Fibroblast of villous mesenchyme (primary cell): ENCODE data around the gene SCN9A. TPM values are rescaled to one million over a fixed set of nuclear protein-coding genes. Genes with fewer than 3 reads are reported as not detected.

ENCODE experiments used
- DNase-seq: peaks from one replicate; pipeline ENCODE4 v3.0.0-alpha.2; 2010; ENCODE audit warnings: low read depth
- H3K4me3 ChIP-seq: 2 replicates; pipeline ENCODE4 v1.5.1; 2011; ENCODE audit warnings: low read depth, mild to moderate bottlenecking, low read length
- total RNA-seq: library from RNA; depleted of rRNA; stranded (reverse); fragments of >200 nt; gene quantifications from 2 replicates; pipeline ENCODE4 v1.2.3, GENCODE V29; 2012
- TF ChIP-seq, protein P1 (sequence below): IDR thresholded peaks from 2 replicates; pipeline ENCODE4 v1.5.1; 2012; ENCODE audit warnings: low read depth, mild to moderate bottlenecking, low read length; ENCODE audit not compliant: insufficient read depth

SCN9A gene
- total RNA-seq, 1 donor, result 72.1 TPM

- TF ChIP-seq, protein P1, sequence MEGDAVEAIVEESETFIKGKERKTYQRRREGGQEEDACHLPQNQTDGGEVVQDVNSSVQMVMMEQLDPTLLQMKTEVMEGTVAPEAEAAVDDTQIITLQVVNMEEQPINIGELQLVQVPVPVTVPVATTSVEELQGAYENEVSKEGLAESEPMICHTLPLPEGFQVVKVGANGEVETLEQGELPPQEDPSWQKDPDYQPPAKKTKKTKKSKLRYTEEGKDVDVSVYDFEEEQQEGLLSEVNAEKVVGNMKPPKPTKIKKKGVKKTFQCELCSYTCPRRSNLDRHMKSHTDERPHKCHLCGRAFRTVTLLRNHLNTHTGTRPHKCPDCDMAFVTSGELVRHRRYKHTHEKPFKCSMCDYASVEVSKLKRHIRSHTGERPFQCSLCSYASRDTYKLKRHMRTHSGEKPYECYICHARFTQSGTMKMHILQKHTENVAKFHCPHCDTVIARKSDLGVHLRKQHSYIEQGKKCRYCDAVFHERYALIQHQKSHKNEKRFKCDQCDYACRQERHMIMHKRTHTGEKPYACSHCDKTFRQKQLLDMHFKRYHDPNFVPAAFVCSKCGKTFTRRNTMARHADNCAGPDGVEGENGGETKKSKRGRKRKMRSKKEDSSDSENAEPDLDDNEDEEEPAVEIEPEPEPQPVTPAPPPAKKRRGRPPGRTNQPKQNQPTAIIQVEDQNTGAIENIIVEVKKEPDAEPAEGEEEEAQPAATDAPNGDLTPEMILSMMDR, result no peak
- no peak for DNase-seq
- H3K4me3 ChIP-seq, result no peak overlapping the region
Measured at GRCh38 chr2:166337932-166338331, 37.8 kb downstream of the SCN9A start.

- no peak overlapping the region for H3K4me3 ChIP-seq
- TF ChIP-seq, protein P1, result no peak
- DNase-seq, result no peak
Measured at GRCh38 chr2:166335284-166335683, 40.5 kb downstream of the SCN9A start.

- no peak overlapping the region for H3K4me3 ChIP-seq
- TF ChIP-seq, protein P1, result no peak
- DNase-seq, result no peak
Measured at GRCh38 chr2:166334805-166335204, 40.9 kb downstream of the SCN9A start.

- TF ChIP-seq, protein P1, result no peak
- DNase-seq, result peak; percentile 20
- H3K4me3 ChIP-seq, result no peak overlapping the region
Measured at GRCh38 chr2:166333801-166334200, 41.9 kb downstream of the SCN9A start.

- no peak overlapping the region for H3K4me3 ChIP-seq
- DNase-seq, result no peak
- TF ChIP-seq, protein P1, result no peak
Measured at GRCh38 chr2:166332106-166332505, 43.6 kb downstream of the SCN9A start.

- H3K4me3 ChIP-seq, result no peak overlapping the region
- TF ChIP-seq, protein P1, result no peak
- no peak for DNase-seq
Measured at GRCh38 chr2:166331468-166331867, 44.3 kb downstream of the SCN9A start.

DNA sequence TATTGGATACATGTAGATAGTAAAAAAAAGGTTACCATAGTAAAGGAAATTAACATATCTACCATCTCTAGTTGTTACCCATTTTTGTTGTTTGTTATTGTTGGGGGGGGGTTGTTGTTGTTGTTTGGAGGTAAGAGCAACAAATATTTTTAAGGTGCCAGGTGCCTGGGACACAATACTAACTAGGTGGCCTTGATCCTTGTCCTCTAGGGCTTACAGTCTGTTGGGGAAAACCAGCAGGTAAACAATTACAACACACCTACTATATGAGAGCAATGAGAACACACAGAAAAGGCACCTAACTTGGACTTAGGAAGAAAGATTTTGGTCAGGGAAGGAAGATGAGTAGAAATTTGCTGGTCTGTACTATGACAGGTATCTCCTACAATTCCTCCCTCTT, 46.3 kb downstream of the SCN9A start:
- no peak for DNase-seq
- TF ChIP-seq, protein P1, result no peak
- H3K4me3 ChIP-seq, result no peak overlapping the region
